GM21367 (cell line): Measurements from ENCODE around the gene ME3.
"Not testable (repeated sequence)": the region's sequence is repeated elsewhere in the genome, so short reads cannot be mapped to it uniquely, and the experiment has no call there.

Experiments
- ATAC-seq: cut with Tn5 transposase; IDR thresholded peaks from one replicate; pipeline ENCODE4 v1.9.1; 2021; ENCODE audit not compliant: unreplicated experiment

Gene ME3

GRCh38 chr11:86666193-86666592 lies 6.2 kb downstream of the ME3 start:
- ATAC-seq, result no peak

- ATAC-seq, result no peak
Observed at GRCh38 chr11:86664930-86665329, 7.5 kb downstream of the ME3 start.

GRCh38 chr11:86663761-86664160 lies 8.7 kb downstream of the ME3 start:
- no peak for ATAC-seq

- ATAC-seq, result no peak
Observed at GRCh38 chr11:86663291-86663690, 9.1 kb downstream of the ME3 start.

GRCh38 chr11:86660736-86661135 lies 11.7 kb downstream of the ME3 start:
- ATAC-seq, result no peak

GRCh38 chr11:86660088-86660487 lies 12.3 kb downstream of the ME3 start:
- ATAC-seq, result no peak

GRCh38 chr11:86658534-86658933 lies 13.9 kb downstream of the ME3 start:
- ATAC-seq, result no peak

GRCh38 chr11:86645212-86645611 lies 27.2 kb downstream of the ME3 start:
- ATAC-seq, result not testable (repeated sequence)

- no peak for ATAC-seq
Observed at GRCh38 chr11:86644291-86644690, 28.1 kb downstream of the ME3 start.

- ATAC-seq, result no peak
Observed at GRCh38 chr11:86641537-86642261, 30.7 kb downstream of the ME3 start.

- ATAC-seq, result no peak
Observed at GRCh38 chr11:86639137-86639536, 33.3 kb downstream of the ME3 start.

- no peak for ATAC-seq
Observed at GRCh38 chr11:86638673-86639072, 33.7 kb downstream of the ME3 start.

- ATAC-seq, result no peak
Observed at GRCh38 chr11:86637988-86638387, 34.4 kb downstream of the ME3 start.

- ATAC-seq, result no peak
Observed at GRCh38 chr11:86636275-86636674, 36.1 kb downstream of the ME3 start.

GRCh38 chr11:86632499-86633269 lies 39.7 kb downstream of the ME3 start:
- ATAC-seq, result no peak

GRCh38 chr11:86630229-86630981 lies 42.0 kb downstream of the ME3 start:
- no peak for ATAC-seq

GRCh38 chr11:86629045-86629706 lies 43.2 kb downstream of the ME3 start:
- ATAC-seq, result no peak

GRCh38 chr11:86627776-86628455 lies 44.5 kb downstream of the ME3 start:
- no peak for ATAC-seq

- ATAC-seq, result no peak
Observed at GRCh38 chr11:86625981-86626380, 46.4 kb downstream of the ME3 start.

- ATAC-seq, result no peak
Observed at GRCh38 chr11:86625544-86625943, 46.9 kb downstream of the ME3 start.

- ATAC-seq, result no peak
Observed at GRCh38 chr11:86624366-86624765, 48.0 kb downstream of the ME3 start.
